OCI-M2 (cell line): ENCODE data around the gene WFDC1.

Experiments used
- DNase-seq: peaks from one replicate; lab custom pipeline; 2025; ENCODE audit not compliant: unreplicated experiment; lab: John Stamatoyannopoulos, UW

WFDC1 gene

DNA sequence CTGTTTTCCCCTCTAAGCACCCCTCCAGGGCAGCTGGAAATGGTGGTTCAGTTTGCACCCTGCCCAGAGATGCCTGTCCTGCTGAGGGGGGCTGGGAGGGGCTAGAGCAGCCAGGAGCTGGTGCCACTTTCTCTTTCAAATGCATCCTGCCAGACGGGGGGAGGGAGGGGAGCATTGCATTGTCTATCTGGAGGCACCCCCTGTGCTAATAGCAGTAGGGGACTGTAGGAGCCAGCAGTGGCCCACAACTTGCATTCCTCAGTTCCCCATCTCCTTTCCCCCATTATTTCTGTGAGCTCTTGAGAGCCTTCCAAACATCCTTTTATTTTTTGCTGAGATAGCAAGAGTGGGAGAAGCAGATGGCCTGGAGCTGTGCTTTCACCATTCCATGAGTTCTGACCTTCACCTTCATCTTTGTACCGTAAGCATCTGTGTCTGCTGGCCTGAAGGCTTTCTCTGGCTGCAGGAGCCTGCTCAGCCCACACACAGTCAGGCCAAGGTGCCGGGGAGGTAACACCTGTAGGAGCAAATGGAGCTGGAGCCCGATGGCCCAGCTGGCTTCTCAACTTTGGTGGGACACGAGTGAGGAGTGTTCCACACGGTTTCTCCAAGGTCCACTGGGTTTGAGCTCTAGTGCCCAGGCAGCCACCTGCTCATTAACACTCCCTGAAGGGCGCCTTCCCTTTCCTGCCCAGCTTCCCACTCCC, 5.2 kb downstream of the WFDC1 start:
- DNase-seq: no peak

DNA sequence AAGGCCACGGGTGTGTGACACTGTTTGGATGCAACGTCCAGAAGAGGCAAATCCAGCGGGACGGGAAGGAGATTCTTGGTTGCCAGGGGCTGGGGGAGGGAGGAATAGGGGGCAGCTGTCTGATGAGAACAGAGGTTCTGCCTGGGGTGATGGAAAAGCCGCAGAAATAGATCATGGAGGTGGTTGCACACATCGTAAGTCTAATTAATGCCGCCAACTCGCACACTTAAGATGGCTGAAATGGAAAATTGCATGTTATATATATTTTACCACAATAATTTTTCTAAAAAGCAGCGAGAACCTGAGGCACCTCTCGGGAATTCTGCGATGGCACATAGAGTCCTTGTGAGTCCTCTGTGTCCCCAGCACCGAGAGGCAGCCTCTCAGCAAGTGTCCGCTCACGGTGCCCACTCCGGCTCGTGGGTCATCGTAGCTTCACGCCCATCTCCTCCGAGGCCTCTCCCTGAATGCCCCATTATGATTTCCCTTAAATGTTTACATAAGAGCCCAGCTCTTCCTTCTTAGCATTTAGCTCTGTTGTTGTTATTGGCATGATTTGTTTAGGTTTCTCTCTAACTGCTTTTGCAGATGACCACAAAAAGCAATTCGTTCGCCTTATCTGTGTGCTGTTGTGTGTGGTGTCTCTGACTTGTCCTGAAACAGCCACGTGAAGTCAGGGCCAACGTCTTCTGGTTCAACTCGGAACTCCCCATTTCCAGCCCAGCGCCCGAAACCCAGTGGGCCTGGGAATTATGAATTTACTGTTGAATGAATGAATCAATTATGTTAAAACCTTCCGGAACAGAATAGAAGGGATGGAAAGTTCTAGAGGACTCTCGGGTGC, 7.7 kb downstream of the WFDC1 start:
- no peak for DNase-seq

DNA sequence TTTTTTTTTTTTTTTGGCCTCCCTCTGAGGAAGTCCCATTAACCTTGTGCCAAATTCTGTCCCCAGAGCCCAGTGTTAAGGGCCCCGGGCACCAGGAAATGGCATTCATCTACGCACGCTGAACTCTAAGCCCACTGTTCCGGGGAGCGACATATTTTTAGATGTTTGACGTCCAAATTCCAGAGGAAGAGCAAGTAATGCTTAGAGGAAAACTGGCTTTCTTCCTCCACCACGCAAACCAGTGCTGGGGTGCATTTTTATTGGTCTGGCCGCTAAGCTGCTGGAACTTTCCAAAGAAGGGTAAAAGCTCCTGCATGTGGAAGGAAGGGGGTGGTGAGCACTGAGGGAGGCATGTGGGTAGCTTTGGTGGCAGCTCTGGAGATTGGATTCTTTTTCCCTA, 8.3 kb downstream of the WFDC1 start:
- no peak for DNase-seq

DNA sequence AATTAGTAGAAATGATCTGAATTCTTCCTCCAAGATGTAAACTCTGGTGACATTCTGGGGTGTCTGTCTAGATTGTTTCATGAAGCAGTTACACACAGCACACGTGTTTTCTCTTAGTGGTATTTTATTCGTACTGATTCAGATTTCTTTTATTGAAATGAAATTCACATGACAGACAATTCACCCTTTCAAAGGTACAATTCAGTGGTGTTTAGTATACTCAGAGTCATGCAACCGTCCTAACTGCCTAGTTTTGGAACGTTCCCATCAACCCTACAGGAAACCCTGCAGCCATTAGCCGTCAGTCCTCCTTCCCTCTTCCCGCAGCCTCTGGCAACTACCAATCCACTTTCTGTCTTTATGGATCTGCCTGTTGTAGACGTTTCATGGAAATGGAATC, 8.8 kb downstream of the WFDC1 start:
- DNase-seq: no peak

DNA sequence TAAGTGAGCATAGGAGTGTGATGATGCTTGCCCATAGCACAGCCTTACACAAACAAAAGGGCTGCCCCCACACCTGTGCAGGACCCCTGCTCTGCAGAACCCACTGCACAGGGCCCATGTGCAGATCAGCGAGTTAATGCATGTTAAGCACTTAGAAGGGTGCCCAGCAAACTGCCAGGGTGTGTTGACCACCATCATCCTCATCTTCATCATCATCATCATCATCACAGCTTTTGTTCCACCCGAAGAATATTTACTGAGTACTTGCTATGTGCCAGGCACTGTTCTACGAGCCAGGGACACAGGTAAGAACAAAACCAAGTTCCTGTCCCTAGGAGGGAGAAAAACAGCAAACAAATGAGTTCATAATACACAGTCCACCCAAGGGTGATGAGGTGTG, 11.9 kb downstream of the WFDC1 start:
- no peak for DNase-seq

DNA sequence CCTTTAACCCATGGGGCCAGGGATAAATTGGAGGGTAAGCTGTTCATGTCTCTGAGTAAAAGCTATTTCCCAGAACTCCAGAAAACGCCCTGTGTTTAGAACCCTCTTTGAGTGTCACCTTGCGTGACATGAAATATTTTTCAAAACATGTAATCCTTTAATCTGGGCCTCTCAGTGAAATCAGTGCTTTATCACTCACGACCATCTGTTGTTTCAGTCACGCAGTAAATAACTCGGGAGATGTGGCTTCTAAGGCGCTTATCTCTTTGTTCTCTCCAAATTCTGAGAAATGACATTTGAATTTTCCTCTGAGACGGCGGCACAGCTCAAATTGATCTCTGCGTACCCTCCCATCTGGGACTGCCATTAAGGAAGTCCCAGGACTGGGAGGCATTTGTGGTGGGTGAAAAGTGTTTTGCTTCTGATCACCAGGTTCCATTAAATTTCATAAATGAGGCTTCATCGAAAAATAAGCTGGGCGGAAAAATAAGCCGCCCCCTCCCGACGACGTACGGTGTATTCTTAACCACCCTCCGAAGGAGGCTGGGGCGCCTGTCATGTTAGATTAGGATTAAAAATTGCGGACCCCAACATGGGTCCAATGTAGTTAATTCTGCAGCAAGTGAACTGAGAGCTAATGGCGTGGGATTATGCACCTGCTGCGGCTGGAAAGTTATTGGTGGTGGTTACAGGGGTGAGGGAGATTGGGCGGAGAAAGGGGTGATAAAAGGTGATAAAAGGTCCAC, 12.7 kb downstream of the WFDC1 start:
- DNase-seq: no peak

DNA sequence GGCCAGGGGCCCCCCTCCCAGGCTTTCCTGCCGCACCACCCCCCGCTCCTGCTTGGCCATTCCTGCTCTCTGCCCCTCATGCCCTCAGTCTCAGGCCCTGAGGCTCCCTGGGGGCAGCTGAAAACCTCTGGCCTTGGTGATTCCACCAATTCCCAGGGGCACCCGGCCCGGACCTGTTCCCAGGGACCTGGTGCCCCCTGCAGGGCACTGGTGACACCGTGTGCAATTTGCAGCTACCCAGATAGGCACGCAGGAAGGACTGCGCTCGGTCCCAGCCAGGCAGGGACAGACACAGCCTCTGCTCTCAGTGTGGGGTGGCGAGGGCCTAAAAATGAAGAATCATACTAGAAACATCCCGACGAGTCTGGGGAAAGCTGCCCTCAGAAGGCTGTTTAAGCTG, 13.4 kb downstream of the WFDC1 start:
- DNase-seq: no peak

DNA sequence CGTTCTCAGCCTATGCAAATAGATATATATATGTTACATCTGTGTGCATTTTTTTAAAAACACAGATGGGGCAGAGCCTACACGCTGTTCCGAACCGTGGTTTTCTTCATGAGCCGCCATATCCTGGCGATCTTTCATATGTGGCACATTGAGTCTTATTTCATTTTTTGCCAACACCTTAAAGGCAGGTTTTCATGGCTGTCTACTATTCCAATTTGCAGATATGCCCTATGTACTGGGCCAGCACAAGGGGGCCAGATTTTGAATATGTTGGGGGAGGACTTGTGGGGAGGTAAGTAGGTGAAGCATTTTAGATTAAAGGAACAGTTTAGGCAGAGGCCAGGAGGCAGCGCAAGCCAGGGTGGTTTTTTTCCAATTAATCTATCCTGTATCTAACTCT, 16.0 kb downstream of the WFDC1 start:
- no peak for DNase-seq

DNA sequence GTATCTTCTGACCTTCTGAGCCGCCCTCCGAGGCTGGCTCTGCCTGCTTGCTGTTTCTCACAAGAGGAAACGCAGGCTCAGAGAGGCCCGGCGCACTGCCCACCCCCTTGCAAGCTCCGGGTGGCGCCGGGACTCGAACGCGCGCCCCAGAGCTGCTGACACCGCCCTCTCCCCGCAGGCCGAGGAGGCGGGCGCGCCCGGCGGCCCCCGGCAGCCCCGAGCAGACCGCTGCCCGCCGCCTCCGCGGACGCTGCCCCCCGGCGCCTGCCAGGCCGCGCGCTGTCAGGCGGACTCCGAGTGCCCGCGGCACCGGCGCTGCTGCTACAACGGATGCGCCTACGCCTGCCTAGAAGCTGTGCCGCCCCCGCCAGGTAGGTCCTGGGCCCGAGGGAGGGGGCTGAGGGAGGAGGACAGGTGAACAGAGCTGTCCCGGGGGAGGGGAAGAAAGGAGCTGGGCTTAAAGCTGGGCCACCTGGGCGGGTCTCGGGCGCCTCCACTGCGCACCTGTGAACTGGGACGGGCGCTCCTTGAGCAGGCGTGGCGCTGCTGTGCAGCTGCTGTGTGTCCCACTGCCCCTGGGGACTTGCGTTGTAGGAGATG, 18.2 kb downstream of the WFDC1 start:
- no peak for DNase-seq

DNA sequence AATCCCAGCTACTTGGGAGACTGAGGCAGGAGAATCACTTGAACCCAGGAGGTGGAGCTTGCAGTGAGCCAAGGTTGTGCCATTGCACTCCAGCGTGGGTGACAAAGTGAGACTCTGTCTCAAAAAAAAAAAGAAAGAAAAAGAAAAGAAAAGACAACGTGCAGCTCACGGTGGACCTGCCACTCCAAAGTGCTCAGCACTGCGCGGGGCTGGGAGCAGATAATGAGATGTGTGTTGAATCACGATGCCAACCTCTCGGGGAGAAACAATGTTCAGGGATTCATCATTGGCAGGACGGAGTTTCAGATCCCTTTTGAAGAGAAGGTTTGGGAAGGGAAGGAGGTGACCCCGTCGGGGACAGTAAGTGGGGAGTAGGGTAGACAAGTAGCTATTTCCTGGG, 19.2 kb downstream of the WFDC1 start:
- DNase-seq: no peak

DNA sequence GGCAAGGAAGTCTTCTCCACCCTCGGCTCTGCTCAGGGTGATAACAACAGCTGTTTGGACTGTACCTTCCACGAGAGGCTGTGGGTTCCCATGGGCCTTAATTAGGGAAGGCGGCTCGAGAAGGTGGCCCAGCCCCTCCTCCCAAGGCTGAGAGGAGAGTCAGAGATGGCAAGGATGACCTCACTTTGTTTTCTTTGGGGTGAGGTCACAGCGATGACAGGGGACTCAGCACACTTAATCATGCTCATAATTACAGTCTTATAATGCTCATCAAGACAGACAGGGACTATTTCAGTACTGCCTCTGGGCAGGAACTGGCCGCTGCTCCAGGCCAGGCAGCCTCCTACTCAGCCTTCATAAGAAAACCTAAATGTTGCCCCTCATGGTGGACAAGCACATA, 19.7 kb downstream of the WFDC1 start:
- no peak for DNase-seq

DNA sequence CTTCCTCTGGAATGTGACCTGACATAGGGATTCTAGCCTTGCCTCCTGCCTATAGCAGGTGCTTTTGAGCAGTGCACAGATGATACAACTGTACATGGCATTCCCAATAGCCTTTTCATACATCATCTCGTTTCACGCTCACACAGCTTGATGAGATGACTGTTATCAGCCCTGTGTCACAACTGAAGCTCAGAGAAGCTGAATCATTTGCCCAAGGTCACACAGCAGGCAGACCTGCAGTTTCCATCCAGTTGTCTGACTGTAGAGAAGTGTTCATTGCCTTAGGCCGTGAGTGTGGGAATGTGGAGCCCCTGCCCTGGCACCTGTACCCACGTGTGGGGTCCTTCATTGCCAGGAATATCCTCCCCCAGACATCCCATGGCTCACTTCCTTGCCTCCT, 20.1 kb downstream of the WFDC1 start:
- no peak for DNase-seq

DNA sequence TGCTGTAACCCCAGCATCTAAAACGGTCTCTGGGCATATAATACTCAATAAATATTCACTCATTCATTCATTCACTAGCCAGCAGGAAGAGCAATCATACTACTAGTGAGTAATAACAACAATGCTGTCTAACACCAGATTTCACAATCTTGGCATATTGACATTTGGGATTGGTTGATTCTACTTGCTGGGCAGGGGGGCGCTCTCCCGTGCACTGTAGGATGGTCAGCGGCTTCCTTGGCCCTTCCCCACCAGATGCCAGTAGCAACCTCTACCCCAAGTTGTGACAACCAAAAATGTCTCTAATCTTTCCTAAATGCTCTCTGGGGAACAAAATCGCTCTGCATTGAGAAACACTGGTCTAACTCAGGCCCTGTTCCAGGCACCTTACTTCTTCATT, 20.7 kb downstream of the WFDC1 start:
- DNase-seq: no peak

DNA sequence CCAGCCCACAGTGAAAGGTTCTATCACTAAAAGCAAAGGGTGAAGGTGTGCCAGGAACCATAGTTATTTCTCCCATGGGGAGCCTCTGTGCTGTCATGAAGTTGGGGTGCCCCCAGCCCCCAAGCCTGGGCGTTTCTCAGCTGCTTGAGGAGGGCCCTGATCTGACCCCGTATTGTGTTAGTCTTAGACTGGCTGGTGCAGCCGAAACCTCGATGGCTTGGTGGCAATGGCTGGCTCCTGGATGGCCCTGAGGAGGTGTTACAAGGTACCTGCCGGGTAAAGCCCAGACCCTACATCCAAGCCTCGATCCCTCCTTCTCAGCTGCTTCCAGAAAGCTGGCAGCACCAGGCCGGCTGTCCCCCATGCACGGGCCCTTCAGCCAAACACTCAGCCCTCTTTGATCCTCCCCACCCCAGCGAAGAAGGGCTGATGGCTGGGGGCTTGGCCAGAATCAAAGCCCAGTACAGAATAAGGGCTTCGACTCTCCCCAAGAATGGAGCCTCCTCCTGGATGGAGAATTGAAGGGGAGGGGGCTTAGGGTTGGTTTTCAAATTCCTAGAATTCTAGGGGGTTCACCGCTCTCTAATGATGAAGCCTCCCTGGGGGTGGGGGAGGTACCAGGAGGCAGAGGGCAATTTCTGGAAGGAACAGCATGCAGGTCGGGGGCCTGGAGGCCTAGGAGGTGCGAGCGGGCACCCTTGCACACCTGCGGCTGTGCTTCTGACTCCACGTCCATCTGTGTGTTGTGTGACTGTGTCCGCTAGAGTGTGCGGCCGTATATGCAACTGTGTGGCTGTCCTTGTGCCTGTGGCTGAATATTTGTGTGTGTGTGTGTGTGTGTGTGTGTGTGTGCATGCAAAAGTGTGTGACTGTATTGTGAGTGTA, 23.7 kb downstream of the WFDC1 start:
- DNase-seq: no peak

DNA sequence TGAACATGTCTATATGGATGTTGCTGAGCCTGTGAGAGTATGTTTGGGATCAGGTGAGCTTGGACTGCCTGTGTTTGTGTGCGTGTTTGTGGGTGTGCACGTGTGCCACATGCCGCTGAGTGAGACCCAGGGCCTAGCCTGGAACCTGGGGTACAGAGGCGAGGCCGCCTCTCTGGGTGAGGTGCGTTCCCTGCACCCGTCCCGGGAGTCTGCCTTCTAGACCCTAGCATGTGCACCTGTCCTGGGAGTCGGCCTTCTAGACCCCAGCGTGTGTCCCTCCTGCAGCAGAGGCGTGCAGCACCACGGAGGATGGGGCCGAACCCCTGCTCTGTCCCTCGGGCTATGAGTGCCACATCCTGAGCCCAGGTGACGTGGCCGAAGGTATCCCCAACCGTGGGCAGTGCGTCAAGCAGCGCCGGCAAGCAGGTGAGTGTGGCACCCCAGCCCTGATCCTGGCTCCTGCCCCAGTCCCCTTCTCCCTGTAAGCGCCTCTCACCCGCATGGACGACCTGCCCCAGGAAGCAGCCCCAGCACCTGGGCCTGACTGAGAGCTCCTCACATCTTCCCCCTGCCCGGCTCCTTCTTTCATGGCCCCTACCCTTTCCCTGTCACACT, 24.6 kb downstream of the WFDC1 start:
- DNase-seq: no peak

DNA sequence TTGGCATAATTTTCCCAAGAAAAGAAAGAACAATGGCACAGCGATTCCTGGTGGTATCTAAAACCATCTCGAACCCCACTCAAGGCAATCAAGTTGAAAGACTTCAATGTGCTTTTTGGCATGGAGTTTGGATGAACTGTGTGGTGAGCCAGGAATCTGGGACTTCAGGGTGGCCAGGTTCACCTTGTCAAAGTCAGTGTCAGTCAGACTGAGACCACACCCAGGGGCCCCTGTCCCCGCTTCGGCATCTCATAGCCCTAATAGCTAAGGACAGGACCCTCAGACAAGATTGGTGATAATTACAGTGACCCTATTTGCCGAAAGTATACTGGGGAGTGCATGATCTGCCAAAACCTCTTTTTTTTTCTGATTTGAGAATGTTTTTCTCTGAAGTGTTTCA, 25.8 kb downstream of the WFDC1 start:
- no peak for DNase-seq

DNA sequence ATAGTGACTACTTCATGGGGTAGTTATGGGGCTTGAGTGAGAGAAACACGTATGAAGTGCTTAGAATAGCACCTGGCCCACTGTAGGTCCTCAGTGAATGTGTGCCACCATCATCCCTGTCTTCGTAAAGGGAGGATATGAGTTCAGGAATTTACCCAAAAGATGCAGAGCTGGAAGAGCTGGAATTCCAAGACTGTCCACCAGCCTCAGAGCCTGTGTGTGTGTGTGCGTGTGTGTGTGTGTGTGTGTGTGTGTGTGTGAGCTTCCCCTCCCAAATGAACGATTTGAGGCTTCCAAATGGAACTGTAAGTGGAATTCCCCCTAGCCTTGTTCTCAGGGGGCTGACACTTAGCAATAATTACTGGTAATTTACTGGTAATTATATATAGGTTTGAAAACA, 27.3 kb downstream of the WFDC1 start:
- DNase-seq: no peak

DNA sequence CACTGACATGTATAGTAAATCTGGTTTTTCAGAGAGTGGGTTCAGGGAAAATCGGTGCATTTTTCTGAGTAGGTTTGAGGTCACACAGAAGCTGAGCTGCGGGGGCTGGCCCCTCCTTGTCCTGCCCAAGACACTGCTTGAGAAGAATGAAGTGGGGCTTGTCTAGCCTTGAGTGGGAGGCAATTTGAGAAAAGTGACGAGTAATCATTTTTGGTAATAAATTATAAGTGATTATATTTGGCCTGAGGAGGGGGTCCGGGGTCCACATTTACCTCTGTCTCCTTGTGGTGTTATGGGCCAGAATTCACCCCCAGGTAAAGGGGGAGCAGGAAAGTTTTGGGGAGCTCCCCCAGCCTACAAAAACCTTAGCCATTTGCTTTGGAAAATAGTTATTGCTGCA, 28.1 kb downstream of the WFDC1 start:
- no peak for DNase-seq

DNA sequence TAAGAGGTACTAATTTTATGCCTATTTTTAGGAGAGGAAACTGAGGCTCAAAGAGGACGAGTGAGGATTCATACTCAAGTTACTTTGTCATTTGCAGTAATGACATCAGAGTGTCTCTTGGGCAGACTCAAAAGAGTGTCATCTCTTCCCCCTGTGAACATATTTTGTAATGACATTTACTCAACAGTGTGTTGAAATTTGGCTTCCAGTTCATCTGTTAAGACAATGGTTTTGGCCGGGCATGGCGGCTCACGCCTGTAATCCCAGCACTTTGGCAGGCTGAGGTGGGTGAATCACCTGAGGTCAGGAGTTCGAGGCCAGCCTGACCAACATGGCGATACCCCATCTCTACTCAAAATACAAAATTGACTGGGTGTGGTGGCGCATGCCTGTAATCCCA, 28.9 kb downstream of the WFDC1 start:
- no peak for DNase-seq
